Suprapubic skin (tissue), 4 donors: ENCODE data around the gene C12orf56.

Source experiments
- POLR2A ChIP-seq, 2 donors: fragments of 450-650 bp; IDR thresholded peaks; one replicate each; pipeline ENCODE4 v1.6.1; 2017; ENCODE audit warnings: antibody characterized with exemption in 2 of 2, mild to moderate bottlenecking in 2 of 2, moderate library complexity in 2 of 2
- POLR2AphosphoS5 ChIP-seq, 3 donors: sonication (generic); formaldehyde crosslinking; IDR thresholded peaks; one replicate each; pipeline ENCODE4 v1.6.1; 2017; ENCODE audit warnings: antibody characterized with exemption in 3 of 3
- TF ChIP-seq, protein P1 (sequence below), 2 donors: fragments of 200-600 bp in 1 of 2; fragments of 450-650 bp in 1 of 2; sonication (generic) in 1 of 2; IDR thresholded peaks; one replicate each; pipeline ENCODE4 v1.5.1; 2016 to 2019; ENCODE audit warnings: antibody characterized with exemption in 2 of 2, mild to moderate bottlenecking in 1 of 2, moderate library complexity in 1 of 2

DNA sequence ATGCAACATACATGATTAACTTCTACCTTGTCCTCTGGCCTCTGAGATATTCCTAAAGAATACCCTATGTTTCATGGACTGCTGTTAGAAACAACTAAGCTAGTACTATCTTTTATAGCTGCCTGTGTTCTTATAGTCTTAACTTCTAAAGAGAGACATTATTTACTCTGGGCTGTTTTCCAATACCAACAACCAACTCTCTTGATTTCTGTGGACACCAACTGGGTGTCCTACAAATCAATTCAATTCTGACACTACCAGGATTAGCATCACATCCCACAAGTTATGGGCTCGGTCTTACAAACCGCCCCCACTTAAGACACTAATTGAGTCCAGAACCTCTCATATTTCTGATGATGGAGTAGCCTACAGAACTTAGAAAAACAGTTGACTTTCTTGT is 21.9 kb upstream of the C12orf56 start:
- TF ChIP-seq POLR2AphosphoS5 (IDR thresholded peaks at IDR 0.05) (no peak), POLR2A (IDR thresholded peaks at IDR 0.05) (no peak)
- TF ChIP-seq, protein P1, sequence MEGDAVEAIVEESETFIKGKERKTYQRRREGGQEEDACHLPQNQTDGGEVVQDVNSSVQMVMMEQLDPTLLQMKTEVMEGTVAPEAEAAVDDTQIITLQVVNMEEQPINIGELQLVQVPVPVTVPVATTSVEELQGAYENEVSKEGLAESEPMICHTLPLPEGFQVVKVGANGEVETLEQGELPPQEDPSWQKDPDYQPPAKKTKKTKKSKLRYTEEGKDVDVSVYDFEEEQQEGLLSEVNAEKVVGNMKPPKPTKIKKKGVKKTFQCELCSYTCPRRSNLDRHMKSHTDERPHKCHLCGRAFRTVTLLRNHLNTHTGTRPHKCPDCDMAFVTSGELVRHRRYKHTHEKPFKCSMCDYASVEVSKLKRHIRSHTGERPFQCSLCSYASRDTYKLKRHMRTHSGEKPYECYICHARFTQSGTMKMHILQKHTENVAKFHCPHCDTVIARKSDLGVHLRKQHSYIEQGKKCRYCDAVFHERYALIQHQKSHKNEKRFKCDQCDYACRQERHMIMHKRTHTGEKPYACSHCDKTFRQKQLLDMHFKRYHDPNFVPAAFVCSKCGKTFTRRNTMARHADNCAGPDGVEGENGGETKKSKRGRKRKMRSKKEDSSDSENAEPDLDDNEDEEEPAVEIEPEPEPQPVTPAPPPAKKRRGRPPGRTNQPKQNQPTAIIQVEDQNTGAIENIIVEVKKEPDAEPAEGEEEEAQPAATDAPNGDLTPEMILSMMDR (IDR thresholded peaks at IDR 0.05) = no peak
